Measurements from ENCODE around the gene CENPV.
"Not testable (repeated sequence)": the region's sequence is repeated elsewhere in the genome, so short reads cannot be mapped to it uniquely, and the experiment has no call there.

Gene CENPV

GRCh38 chr17:16313139-16314090 lies 39.9 kb downstream of the CENPV start:
- DNase-seq (ENCODE audit: low spot score), result no peak

GRCh38 chr17:16312061-16312460 lies 41.2 kb downstream of the CENPV start:
- not testable (repeated sequence) for DNase-seq (ENCODE audit: low spot score)

- no peak for DNase-seq (ENCODE audit: low spot score)
Observed at GRCh38 chr17:16306211-16306610, 47.1 kb downstream of the CENPV start.

- DNase-seq (ENCODE audit: low spot score), result peak; percentile 18
Observed at GRCh38 chr17:16304830-16305229, 48.4 kb downstream of the CENPV start.

- DNase-seq (ENCODE audit: low spot score), result no peak
Observed at GRCh38 chr17:16302856-16303255, 50.4 kb downstream of the CENPV start.

GRCh38 chr17:16301963-16302855 lies 51.1 kb downstream of the CENPV start:
- no peak for DNase-seq (ENCODE audit: low spot score)

DNA sequence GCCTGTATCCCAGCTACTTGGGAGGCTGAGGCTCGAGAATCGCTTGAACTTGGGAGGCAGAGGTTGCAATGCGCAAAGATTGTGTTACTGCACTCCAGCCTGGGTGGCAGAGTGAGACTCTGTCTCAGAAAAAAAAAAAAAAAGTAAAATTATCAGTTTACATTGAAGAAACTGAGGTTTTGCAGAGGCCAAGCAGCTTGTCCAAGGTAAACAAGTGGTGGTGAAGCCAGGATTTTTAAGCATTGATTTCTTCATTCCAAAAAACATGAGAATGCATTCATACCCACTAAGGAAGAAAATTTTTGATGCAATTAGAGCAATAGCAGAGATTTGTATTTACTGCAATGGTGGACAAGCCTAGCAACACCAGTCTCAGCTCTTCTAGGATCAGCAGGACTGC lies 52.7 kb downstream of the CENPV start:
- no peak for DNase-seq (ENCODE audit: low spot score)

DNA sequence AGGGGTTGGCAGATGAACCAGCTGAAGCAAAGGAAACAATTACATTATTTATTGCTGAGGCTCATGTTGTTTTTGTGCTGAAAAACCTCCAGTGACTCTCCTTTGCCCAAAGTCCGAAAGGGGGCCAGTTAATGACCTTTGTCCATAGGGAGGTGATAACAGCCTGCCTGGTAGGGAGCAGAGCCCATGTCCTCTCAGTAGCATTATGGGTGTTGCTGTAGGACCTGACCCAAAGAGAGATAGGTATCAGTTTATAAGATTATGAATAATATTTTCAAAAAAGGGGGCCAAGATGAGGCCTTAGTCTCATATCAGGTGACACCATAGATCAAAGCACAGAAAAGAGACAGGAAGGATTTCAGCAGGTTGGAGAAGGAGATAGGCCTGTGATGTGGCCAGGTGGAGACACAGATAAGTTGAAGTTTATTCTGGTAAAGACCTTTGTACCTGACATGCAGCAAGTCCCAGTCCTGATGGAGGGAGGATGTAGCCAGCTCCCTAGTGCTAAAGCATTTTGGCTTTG lies 55.1 kb downstream of the CENPV start:
- no peak for DNase-seq (ENCODE audit: low spot score)

GRCh38 chr17:16297367-16298139 lies 55.7 kb downstream of the CENPV start:
- no peak for DNase-seq (ENCODE audit: low spot score)

DNA sequence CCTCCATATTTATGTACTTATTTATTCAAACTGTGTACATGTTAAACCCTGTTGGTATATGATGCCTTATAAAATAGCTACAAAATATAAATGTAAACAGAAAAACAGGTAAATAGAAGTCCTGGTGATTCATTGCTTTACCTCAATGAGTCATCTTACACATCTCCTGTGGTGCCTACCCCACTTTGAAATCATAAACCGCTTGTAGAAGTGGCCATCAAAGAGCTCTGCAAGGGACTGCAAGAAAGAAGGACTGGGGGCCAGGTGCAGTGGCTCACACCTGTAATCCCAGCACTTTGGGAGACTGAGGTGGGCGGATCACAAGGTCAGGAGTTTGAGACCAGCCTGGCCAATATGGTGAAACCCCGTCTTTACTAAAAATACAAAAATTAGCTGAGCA lies 57.2 kb downstream of the CENPV start:
- DNase-seq (ENCODE audit: low spot score), result not testable (repeated sequence)

- DNase-seq (ENCODE audit: low spot score), result no peak
Observed at GRCh38 chr17:16294560-16294959, 58.7 kb downstream of the CENPV start.

GRCh38 chr17:16293931-16294330 lies 59.3 kb downstream of the CENPV start:
- no peak for DNase-seq (ENCODE audit: low spot score)
